Measurements from ENCODE around the gene TTC31. TPM values are rescaled to one million over a fixed set of nuclear protein-coding genes. Genes with fewer than 3 reads are reported as not detected.
A peak's percentile ranks its signal among the peaks of the same experiment; 100 is the strongest.

TTC31 gene
- total RNA-seq, 1 donor from 2014 or later, result 19.1 TPM

DNA sequence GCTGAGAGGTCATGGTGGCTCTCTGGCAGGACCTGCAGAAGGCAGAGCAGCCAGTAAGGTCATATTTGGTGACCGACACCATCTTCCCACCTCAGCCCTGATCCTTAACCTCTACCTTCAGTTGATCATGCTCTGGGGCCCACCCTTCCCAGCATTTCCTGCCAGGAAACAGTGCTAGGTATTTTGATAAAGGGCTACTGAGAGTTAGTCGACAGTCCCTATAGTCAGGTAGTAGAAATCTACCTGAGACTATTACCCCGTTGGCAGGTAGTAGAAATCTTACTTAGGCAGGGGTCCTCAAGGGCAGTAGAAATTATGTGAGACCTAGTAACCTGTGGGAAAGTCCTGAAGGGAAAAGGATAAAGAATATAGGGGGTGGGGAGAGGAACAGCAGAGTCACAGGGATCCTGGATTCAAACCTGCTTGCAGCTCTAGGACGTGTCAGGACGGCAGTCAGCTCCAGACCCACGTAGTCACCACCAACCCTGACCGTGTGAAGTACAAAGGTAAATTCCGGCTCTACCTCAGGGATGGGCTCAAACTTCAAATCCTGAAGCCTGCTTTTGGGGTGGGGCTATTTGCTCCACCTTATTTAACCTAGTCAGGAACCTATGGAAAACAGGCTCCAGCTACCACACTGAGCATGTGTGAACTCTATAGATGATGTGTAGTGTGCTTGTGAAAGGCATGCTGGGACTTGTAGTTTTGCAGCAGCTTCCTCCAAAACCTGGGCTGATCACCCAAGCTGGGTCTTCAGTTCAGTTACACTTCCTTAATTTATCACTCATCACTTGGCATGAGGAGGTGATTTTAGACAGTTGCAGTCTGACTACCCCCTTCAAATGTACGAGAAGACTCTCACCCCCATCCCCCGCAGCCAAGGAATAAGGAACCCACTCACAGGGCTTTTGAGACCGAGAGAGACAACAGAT is 43.1 kb downstream of the TTC31 start, which contains the start of gene DQX1:
Gene DQX1 (minus strand): TSS at position 515 of the 932 bp plus-strand sequence. CDS start 502 bp downstream, at position 13.
- H3K4me3 ChIP-seq (ENCODE audit: low read depth, low read length), result no peak within 1 kb of the TSS

DNA sequence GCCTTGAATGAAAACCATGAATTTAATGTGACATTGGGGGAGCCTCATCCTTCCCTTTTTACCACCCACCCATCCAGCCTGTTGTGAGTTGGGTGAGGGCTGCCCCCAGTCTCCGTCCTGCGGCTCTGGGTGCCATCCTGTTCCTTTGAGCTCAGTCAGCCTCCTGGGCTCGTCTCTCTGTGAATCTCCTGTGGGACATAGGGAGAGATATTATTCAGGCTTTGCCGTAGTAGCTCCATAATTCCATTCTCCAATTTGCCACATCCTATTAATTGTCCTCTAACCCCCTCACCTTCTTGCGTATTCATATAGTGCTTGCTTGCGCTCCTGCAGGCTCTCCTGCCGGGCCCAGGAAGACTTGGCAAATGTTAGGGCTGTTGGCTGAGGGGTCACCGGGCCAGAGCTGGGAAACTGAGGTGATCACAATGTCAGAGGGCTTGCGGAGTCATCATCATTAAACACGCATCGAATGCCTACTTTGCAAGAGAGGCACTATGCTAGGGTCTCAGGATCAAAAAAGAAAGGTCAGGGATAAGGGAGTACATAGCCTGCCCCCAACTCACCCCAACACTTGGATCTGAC is 43.9 kb downstream of the TTC31 start:
- Histone ChIP-seq H3K4me3 (ENCODE audit: low read depth, low read length) (no peak overlapping the region), H3K36me3 (ENCODE audit: control insufficient read depth, insufficient read depth, low read length) (peaks cover 4% of the 10 kb centered on the region), H3K27me3 (ENCODE audit: control insufficient read depth, insufficient read depth, low read length) (no peaks in the 10 kb centered on the region)
- TF ChIP-seq, protein P1, sequence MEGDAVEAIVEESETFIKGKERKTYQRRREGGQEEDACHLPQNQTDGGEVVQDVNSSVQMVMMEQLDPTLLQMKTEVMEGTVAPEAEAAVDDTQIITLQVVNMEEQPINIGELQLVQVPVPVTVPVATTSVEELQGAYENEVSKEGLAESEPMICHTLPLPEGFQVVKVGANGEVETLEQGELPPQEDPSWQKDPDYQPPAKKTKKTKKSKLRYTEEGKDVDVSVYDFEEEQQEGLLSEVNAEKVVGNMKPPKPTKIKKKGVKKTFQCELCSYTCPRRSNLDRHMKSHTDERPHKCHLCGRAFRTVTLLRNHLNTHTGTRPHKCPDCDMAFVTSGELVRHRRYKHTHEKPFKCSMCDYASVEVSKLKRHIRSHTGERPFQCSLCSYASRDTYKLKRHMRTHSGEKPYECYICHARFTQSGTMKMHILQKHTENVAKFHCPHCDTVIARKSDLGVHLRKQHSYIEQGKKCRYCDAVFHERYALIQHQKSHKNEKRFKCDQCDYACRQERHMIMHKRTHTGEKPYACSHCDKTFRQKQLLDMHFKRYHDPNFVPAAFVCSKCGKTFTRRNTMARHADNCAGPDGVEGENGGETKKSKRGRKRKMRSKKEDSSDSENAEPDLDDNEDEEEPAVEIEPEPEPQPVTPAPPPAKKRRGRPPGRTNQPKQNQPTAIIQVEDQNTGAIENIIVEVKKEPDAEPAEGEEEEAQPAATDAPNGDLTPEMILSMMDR (IDR thresholded peaks at IDR 0.05; ENCODE audit: insufficient read depth, low read length, poor library complexity, severe bottlenecking), result no peak
- DNase-seq (ENCODE audit: low read depth), result no peak

More for the DNA sequence above, 43.1 kb downstream of the TTC31 start, which contains the start of gene DQX1:
- peaks cover 4% of the 10 kb centered on the region for H3K36me3 ChIP-seq (ENCODE audit: control insufficient read depth, insufficient read depth, low read length)
- TF ChIP-seq, protein P1 (IDR thresholded peaks at IDR 0.05; ENCODE audit: insufficient read depth, low read length, poor library complexity, severe bottlenecking), result no peak
- no peaks in the 10 kb centered on the region for H3K27me3 ChIP-seq (ENCODE audit: control insufficient read depth, insufficient read depth, low read length)
- no peak for DNase-seq (ENCODE audit: low read depth)

DNA sequence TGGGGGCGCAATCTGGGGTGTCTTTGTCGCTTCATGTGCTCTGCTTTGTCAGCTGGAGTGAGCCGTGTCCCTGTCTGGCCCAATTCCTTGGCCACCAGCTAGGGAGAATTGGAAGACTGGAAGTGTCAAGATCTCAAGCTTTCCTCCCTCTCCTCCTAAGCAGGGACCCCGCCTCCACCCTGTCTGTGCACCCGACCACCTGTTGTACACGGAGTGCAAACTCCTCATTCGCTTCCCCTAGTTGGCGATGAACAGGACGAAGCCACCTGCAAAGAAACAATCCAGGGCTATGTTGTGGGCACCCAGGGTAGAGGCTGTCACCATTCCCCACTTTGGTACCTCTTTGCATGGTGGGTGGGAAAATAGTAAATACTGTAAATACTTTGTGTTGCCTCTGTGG is 44.9 kb downstream of the TTC31 start:
- H3K4me3 ChIP-seq (ENCODE audit: low read depth, low read length), result no peak overlapping the region
- TF ChIP-seq, protein P1 (IDR thresholded peaks at IDR 0.05; ENCODE audit: insufficient read depth, low read length, poor library complexity, severe bottlenecking), result no peak
- DNase-seq (ENCODE audit: low read depth), result no peak

DNA sequence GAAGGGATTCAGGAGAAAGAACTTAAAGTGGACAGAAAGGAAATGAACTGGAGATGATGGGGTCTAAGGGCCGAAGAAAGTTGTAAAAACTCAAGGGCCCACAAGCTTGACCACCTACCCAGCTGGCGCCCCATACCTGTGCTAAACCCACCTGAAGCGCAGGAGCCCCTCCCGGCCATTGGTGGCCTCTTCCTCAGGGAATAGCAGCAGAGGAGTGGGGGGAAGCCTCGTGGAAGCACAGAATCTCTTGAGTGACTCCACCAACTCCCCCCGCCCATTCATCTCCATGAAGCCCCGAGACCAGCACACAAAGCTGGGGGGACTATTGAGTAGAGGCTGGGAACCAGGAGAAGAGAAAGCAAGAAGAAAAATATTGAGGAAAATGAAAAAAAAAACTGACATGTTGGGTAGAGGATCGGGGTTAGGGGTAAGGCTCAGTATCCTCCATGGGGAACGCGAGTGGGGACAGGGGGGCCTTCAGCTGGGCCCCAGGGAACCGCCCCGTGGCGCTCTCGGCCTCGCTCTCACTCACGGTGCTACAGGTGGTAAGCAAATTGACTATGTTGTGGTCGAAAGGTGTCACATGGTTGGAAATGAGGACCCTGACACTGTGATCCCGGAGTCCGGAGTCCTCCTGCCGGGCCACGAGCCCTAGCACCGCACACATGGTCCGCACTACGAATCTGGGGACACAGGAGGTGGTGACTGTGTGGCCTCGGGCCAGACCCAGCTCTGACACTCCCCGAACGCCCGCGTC is 45.9 kb downstream of the TTC31 start:
- H3K36me3 ChIP-seq (ENCODE audit: control insufficient read depth, insufficient read depth, low read length), result peaks cover 4% of the 10 kb centered on the region
- TF ChIP-seq, protein P1 (IDR thresholded peaks at IDR 0.05; ENCODE audit: insufficient read depth, low read length, poor library complexity, severe bottlenecking), result peak; percentile 3
- no peak for DNase-seq (ENCODE audit: low read depth)

More for the DNA sequence above, 44.9 kb downstream of the TTC31 start:
- Histone ChIP-seq H3K27me3 (ENCODE audit: control insufficient read depth, insufficient read depth, low read length) (no peaks in the 10 kb centered on the region), H3K36me3 (ENCODE audit: control insufficient read depth, insufficient read depth, low read length) (peaks cover 4% of the 10 kb centered on the region)

GRCh38 chr2:74529357-74530238 is 46.7 kb downstream of the TTC31 start, which contains the start of the genes AUP1 and HTRA2:
AUP1 (minus strand) TSS chr2:74529706; CDS start chr2:74529629, 77 bp downstream.
HTRA2 (plus strand) TSS chr2:74529933; CDS start chr2:74530007, 74 bp downstream.
- TF ChIP-seq, protein P1 (IDR thresholded peaks at IDR 0.05; ENCODE audit: insufficient read depth, low read length, poor library complexity, severe bottlenecking), result no peak
- Histone ChIP-seq H3K36me3 (ENCODE audit: control insufficient read depth, insufficient read depth, low read length) (peaks cover 4% of the 10 kb centered on the region), H3K27me3 (ENCODE audit: control insufficient read depth, insufficient read depth, low read length) (no peaks in the 10 kb centered on the region), H3K4me3 (ENCODE audit: low read depth, low read length) (peak within 1 kb of the TSS; percentile 62)
- peak; percentile 97 for DNase-seq (ENCODE audit: low read depth)

More for the DNA sequence above, 45.9 kb downstream of the TTC31 start:
- no peaks in the 10 kb centered on the region for H3K27me3 ChIP-seq (ENCODE audit: control insufficient read depth, insufficient read depth, low read length)
- H3K4me3 ChIP-seq (ENCODE audit: low read depth, low read length), result peak overlapping the region; percentile 62
